IPS-NIHi7 (cell line): ENCODE data around the gene PGBD5.
"Not testable (repeated sequence)": the region's sequence is repeated elsewhere in the genome, so short reads cannot be mapped to it uniquely, and the experiment has no call there.

Experiments used
- DNase-seq: peaks from one replicate; pipeline ENCODE4 v3.0.0; 2012; ENCODE audit warnings: mixed read lengths; ENCODE audit errors: extremely low spot score

Gene PGBD5

DNA sequence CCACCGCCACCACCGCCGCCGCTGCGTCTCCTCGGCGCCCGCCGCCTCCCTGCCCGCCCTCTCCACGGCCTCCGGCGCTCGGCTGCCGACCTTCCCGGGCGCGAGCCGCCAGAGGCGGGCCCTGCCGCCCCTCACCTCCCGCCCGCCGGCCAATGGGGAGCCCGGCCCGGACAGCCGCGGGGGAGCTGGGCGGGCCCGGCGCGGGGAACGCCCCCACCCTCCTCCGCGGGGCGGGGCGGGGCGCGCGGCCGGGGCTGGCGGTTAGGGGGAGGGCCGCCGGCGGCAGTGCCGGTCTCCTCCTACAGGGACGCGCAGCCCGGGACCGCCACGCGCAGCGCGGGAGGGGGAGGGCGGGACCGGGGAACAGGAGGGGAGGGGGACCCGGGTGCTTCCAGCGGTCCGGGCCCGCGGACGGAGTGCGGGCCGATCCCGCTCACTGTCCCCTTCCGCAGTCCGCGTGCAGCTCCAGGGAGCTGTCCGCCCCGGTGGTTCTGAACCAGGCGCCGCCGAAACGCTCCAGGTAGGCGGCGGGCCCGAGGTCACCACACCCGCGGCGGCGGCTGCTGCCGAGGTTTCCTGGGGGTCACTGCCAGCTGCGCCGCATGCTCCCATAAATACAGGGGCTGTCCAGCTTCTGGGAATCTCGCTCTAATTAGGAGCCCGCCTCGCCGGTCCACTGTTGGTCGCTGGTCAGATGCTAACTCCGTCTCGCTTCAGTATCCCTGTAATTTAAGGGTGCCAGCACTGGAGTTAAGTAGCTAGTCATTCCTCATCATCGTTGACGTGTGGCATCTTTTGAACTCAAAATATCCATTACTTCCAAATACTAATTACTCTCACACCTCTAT is at the start of gene PGBD5:
TSS of gene PGBD5 (minus strand) at position 87 of the 848 bp plus-strand sequence. CDS start 404 bp downstream, outside the sequence.
- DNase-seq, result peak; percentile 97

GRCh38 chr1:230474924-230475323 is 48.8 kb upstream of the PGBD5 start:
- DNase-seq, result not testable (repeated sequence)

DNA sequence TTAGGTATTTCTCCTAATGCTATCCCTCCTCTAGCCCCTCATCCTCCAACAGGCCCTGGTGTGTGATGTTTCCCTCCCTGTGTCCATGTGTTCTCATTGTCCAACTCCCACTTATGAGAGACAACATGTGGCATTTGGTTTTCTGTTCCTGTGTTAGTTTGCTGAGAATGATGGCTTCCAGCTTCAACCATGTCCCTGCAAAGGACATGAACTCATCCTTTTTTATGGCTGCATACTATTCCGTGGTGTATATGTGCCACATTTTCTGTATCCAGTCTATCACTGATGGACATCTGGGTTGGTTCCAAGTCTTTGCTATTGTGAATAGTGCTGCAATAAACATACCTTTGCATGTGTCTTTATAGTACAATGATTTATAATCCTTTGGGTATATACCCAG is 44.6 kb upstream of the PGBD5 start:
- DNase-seq, result not testable (repeated sequence)

- DNase-seq, result no peak
Measured at GRCh38 chr1:230469271-230469670, 43.1 kb upstream of the PGBD5 start.

- DNase-seq, result no peak
Measured at GRCh38 chr1:230465691-230466090, 39.6 kb upstream of the PGBD5 start.

- no peak for DNase-seq
Measured at GRCh38 chr1:230464671-230465070, 38.5 kb upstream of the PGBD5 start.

- no peak for DNase-seq
Measured at GRCh38 chr1:230463760-230464159, 37.6 kb upstream of the PGBD5 start.

DNA sequence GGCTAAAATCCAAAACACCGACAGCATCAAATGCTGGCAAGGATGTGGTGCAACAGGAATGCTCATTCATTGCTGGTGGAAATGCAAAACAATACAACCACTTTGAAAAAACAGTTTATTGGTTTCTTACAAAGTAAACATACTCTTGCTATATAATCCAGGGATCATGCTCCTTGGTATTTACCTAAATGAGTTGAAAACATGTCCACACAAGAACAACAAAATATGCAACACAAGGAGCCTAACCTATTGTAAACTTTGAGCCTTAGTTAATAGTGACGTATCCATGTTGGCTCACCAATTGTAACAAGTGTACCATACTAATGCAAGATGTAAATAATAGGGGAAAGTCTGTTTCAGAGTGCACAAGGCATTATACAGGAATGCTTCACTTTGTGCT is 37.2 kb upstream of the PGBD5 start:
- DNase-seq, result no peak

DNA sequence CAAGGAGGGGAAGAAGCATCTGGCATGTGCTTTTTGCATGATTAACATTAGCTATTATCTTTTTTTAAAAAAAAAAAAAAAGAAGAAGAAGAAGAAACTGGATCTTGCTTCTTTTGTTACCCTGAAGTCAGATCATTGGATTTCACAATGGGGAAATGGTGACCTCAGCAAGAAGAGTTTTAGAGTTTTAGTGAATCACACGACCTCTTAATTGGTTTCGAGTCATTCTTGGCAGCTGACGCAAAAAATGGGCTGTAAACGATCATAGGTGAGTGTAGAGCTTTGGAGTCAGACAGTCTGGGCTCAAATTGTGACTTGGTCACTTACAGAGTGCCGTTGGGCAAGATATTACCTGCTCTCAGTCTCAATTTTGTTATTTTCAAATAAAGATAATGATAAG is 33.3 kb upstream of the PGBD5 start:
- no peak for DNase-seq

DNA sequence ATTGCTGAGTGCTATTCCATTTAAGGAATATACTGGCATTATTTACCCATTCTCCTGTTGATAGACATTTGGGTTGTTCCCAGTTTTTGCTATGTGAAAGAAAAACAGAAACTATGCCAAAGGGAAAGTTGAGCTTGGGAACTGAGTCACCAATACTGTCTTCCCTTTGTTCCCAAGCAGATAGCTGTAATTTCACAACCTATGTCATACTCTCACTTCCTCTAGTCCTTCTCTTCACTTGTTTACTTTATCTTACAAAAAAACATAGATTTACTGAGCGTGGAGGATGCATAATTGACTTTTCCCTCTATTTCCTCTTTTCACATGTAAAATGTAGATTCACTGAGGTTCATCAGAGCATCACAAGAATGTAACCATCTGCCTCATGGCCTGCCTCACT is 32.4 kb upstream of the PGBD5 start:
- no peak for DNase-seq

DNA sequence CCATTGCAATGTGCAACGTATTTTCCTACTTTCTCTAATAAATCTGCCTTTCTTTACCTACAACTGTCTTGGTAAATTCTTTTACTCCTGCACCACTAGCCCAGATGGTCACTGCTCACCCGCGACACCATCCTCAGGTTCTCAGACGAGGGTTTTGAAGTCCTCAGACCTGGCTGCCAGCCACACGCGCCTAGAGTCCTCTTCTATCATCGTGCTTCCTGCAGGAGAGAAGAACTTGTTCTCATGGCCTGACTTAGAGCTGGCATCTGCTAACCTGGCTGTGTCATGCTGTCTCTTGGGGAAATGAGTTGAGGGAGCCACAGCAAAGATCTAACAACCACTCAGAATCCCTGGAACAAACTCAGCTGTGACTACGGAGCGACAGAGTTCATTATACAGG is 30.3 kb upstream of the PGBD5 start:
- DNase-seq, result no peak

DNA sequence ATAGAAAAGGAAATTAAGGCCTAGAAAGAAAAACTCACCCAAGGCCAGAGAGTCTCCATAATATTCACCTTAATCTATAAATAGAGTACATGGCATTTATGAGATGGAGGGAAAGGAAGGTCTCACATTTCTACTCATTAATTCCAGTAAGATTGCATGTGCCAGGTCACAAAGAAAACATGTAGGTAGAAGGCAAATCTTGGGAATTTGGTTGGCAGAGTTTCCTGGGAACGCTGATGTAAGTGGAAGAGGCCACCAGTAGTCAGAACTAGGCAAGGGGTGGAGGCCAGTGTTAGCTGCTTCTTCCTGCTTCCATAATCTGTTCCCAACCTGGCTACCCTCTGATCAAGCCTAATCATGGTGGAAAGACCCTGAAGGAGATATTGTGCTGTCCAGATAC is 29.2 kb upstream of the PGBD5 start:
- no peak for DNase-seq

GRCh38 chr1:230453377-230453776 is 27.2 kb upstream of the PGBD5 start:
- DNase-seq, result no peak

GRCh38 chr1:230441183-230442029 is 15.3 kb upstream of the PGBD5 start:
- peak; percentile 71 for DNase-seq

- DNase-seq, result no peak
Measured at GRCh38 chr1:230435108-230435507, 9.0 kb upstream of the PGBD5 start.

DNA sequence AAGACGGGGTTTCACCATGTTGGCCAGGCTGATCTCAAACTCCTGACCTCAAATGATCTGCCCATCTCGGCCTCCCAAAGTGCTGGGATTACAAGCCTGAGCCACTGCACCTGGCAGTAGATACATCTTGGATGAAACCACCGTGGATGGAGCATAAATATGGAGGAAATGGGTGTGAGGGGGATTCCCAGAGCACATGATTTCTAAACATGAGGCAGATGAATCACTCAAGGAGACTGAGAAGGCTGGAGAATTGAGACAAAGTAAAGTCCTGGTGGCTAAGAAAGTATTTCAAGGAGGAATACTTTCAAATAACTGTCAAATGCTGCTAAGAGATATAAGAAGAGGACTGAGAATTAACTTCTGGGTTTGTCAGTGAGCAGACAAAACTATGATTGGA is 5.4 kb upstream of the PGBD5 start:
- no peak for DNase-seq

DNA sequence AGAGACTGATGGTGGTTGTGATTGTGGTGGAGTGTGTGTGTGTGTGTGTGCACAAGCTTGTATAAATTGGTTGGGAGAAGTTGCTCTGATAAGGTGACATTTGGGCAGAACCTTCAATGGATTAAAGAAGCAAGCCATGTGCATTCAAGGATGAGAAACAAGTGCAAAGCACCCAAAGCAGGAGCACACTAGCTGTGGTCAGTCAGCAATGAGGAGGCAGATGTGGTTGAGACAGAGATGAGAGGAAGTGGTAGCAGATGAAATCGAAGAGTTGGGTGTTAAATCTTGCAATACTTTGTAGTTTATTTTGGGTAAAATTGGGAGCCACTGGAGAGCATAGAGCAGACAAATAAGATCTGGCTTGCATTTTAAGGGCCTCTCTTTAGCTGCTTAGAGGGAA is 4.4 kb upstream of the PGBD5 start:
- DNase-seq, result no peak

GRCh38 chr1:230429067-230429735 is 3.1 kb upstream of the PGBD5 start:
- no peak for DNase-seq

- peak; percentile 58 for DNase-seq
Measured at GRCh38 chr1:230427981-230428380, 1.8 kb upstream of the PGBD5 start.

- DNase-seq, result no peak
Measured at GRCh38 chr1:230427094-230427876, 1.2 kb upstream of the PGBD5 start.
